Karpas-422 (cell line): Measurements from ENCODE around the gene SPHK2. TPM values are rescaled to one million over a fixed set of nuclear protein-coding genes. Genes with fewer than 3 reads are reported as not detected.

Experiments used
- DNase-seq: peaks from one replicate; pipeline ENCODE4 v3.0.0-alpha.2; 2015
- H2AFZ ChIP-seq: fragments of 200-600 bp; sonication (generic); 2 replicates; pipeline ENCODE4 v1.6.1; 2014; ENCODE audit warnings: antibody characterized with exemption, low read length, mixed read lengths
- H3K27ac ChIP-seq: fragments of 200-600 bp; sonication (generic); 2 replicates; pipeline ENCODE4 v1.5.1; 2014; ENCODE audit warnings: mild to moderate bottlenecking, low read length, moderate library complexity
- H3K27me3 ChIP-seq: fragments of 200-600 bp; sonication (generic); 2 replicates; pipeline ENCODE4 v1.6.1; 2014; ENCODE audit warnings: low read length, mixed read lengths
- H3K36me3 ChIP-seq: fragments of 200-600 bp; sonication (generic); 2 replicates; pipeline ENCODE4 v1.6.1; 2014; ENCODE audit warnings: low read length, mixed read lengths; ENCODE audit not compliant: insufficient read depth
- H3K4me1 ChIP-seq: fragments of 200-600 bp; sonication (generic); 2 replicates; pipeline ENCODE4 v1.6.1; 2014; ENCODE audit warnings: mild to moderate bottlenecking, low read length, mixed read lengths
- H3K4me2 ChIP-seq: fragments of 200-600 bp; sonication (generic); 2 replicates; pipeline ENCODE4 v1.6.1; 2014; ENCODE audit warnings: low read length, low read depth, mild to moderate bottlenecking; ENCODE audit not compliant: poor library complexity, severe bottlenecking
- H3K4me3 ChIP-seq: fragments of 200-600 bp; sonication (generic); 2 replicates; pipeline ENCODE4 v1.5.1; 2014; ENCODE audit warnings: mild to moderate bottlenecking, antibody characterized with exemption, low read length, mixed read lengths
- H3K79me2 ChIP-seq: fragments of 200-600 bp; sonication (generic); 2 replicates; pipeline ENCODE4 v1.6.1; 2014; ENCODE audit warnings: mild to moderate bottlenecking, low read length, mixed read lengths
- H3K9ac ChIP-seq: fragments of 200-600 bp; sonication (generic); 2 replicates; pipeline ENCODE4 v1.6.0; 2014; ENCODE audit warnings: low read length
- H3K9me2 ChIP-seq: fragments of 200-600 bp; sonication (generic), shearing (Covaris generic); replicated peaks from 2 replicates; pipeline ENCODE4 v1.6.0; 2014; ENCODE audit warnings: mild to moderate bottlenecking, low read length, moderate library complexity; ENCODE audit not compliant: insufficient read depth
- H3K9me3 ChIP-seq: fragments of 300-700, 200-600 bp; sonication (generic); 2 replicates; pipeline ENCODE4 v1.6.1; 2014; ENCODE audit warnings: low read length, mixed read lengths
- H4K20me1 ChIP-seq: fragments of 200-600 bp; sonication (generic); 2 replicates; pipeline ENCODE4 v1.6.1; 2014; ENCODE audit warnings: mild to moderate bottlenecking, antibody characterized with exemption, low read length, low read depth; ENCODE audit not compliant: insufficient read depth
- total RNA-seq: library from RNA; depleted of rRNA; stranded (reverse); fragments of >200 nt; shearing (Covaris generic); gene quantifications from 2 replicates; pipeline ENCODE4 v1.2.3, GENCODE V29; 2014; ENCODE audit warnings: low replicate concordance

SPHK2 gene
- total RNA-seq, 1 experiment from 2014 or later = 30.6 TPM

DNA sequence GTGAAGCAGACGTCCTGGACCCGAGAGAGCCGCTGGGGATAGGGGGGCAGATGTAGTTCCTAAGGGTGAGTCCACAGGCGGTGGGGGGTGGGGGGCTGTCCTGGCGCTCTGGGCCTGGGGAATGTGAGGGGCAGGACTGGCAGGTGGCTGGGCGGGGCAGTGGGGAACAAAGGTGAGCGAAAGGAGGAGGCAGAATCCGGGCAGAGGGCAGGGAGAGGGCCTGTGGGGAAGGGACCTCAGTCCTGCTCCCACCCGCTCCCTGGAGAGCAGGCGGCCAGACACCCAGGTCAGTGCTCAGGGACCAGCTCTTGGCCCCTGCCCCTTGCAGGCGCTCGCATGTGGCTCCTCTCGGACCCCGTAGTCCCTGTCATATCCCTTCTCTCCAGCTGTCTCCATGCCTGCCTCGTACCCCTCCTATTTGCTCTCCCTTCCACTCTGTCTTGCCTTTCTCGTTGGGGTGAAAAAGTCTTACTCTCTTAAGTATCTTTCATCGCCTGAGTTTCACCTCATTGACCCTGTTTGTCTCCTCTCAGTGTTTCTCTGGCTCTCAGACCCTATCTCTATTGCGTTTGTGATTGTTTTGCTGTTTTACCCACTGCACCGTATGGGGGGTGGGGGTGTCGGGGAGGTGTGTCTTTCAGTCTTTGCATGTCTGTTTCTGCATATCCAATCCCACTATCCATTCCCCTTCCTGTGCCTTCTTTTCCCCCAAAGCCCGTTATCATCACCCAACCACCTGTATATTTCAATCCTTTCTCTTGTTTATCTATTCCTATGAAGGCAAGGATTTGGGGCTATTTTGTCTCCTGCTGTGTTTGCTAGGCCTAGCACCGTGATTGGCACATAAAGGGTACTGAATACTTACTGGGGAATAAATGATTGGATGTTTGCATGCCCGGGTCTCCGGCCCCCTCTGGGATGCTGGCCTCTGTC, 5.8 kb downstream of the SPHK2 start:
- Histone ChIP-seq H3K9ac (peak overlapping the region; percentile 88), H3K9me3 (no peaks in the 10 kb centered on the region), H3K36me3 (peaks cover 11% of the 10 kb centered on the region), H2AFZ (no peak overlapping the region), H3K9me2 (no peaks in the 10 kb centered on the region), H3K27me3 (no peaks in the 10 kb centered on the region), H3K79me2 (peaks cover 25% of the 10 kb centered on the region), H4K20me1 (peaks cover 10% of the 10 kb centered on the region), H3K4me3 (peak overlapping the region; percentile 93), H3K4me1 (peaks cover 33% of the 10 kb centered on the region), H3K27ac (no peak overlapping the region; the same call in 1 of the 2 replicates), H3K4me2 (peak overlapping the region; percentile 86)
- no peak for DNase-seq

DNA sequence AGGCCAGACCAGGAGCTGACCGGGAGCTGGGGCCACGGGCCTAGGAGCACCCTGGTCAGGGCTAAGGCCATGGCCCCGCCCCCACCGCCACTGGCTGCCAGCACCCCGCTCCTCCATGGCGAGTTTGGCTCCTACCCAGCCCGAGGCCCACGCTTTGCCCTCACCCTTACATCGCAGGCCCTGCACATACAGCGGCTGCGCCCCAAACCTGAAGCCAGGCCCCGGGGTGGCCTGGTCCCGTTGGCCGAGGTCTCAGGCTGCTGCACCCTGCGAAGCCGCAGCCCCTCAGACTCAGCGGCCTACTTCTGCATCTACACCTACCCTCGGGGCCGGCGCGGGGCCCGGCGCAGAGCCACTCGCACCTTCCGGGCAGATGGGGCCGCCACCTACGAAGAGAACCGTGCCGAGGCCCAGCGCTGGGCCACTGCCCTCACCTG, 6.6 kb downstream of the SPHK2 start:
- DNase-seq = no peak
- peaks cover 13% of the 10 kb centered on the region for H4K20me1 ChIP-seq
- no peak overlapping the region for H2AFZ ChIP-seq
- H3K27ac ChIP-seq = no peak overlapping the region
- peaks cover 14% of the 10 kb centered on the region for H3K36me3 ChIP-seq
- peaks cover 19% of the 10 kb centered on the region for H3K79me2 ChIP-seq
- H3K4me3 ChIP-seq = no peak overlapping the region
- no peaks in the 10 kb centered on the region for H3K9me2 ChIP-seq
- no peaks in the 10 kb centered on the region for H3K9me3 ChIP-seq
- H3K4me1 ChIP-seq = peaks cover 28% of the 10 kb centered on the region
- H3K4me2 ChIP-seq = no peak overlapping the region
- no peak overlapping the region for H3K9ac ChIP-seq
- H3K27me3 ChIP-seq = no peaks in the 10 kb centered on the region

DNA sequence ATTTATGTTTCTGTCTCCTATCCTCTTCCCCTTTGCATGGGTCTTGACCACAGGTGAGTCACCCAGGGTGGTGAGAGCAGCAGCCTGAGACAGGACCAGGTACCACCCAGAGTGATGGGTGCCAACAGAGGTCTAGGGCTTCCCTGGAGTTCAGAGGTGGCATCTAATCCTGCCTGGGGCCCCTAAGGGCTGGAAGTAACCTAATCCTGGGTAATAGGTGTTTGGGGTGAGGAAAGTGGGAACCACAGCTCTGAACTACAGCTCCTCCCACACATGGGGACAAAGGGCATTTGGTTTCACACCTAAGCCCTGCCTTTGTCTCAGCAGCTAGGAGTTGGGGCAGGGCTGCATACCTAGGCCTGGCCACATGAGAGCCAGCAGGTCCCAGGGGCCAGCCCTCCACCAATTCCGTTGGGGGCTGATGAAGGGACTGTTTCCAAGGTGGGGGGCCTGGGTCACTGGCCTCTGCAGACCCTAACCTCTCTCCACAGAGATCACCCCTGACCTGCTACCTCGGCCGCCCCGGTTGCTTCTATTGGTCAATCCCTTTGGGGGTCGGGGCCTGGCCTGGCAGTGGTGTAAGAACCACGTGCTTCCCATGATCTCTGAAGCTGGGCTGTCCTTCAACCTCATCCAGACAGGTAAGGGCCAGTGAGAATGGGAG, 8.0 kb downstream of the SPHK2 start:
- Histone ChIP-seq H3K36me3 (peaks cover 14% of the 10 kb centered on the region), H3K9ac (no peak overlapping the region), H3K4me3 (no peak overlapping the region), H3K4me1 (peaks cover 21% of the 10 kb centered on the region), H3K9me2 (no peaks in the 10 kb centered on the region), H3K79me2 (peaks cover 19% of the 10 kb centered on the region), H3K27ac (no peak overlapping the region), H3K9me3 (no peaks in the 10 kb centered on the region), H2AFZ (no peak overlapping the region), H3K27me3 (no peaks in the 10 kb centered on the region), H4K20me1 (peaks cover 13% of the 10 kb centered on the region), H3K4me2 (no peak overlapping the region)
- no peak for DNase-seq

DNA sequence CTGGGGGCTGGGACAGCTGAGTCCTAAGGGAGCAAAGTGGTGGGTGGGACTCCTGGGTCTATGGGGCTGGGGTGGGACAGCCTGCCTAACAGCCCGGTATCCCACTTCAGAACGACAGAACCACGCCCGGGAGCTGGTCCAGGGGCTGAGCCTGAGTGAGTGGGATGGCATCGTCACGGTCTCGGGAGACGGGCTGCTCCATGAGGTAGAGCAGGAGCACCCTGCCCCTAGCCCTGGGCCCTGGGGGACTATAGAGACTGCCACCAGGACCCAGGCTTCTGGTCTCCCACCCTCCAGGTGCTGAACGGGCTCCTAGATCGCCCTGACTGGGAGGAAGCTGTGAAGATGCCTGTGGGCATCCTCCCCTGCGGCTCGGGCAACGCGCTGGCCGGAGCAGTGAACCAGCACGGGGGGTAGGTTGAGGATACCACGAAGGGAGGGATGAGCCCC, 8.6 kb downstream of the SPHK2 start:
- Histone ChIP-seq H3K9me2 (no peaks in the 10 kb centered on the region), H3K9me3 (no peaks in the 10 kb centered on the region), H3K27me3 (no peaks in the 10 kb centered on the region), H3K79me2 (peaks cover 19% of the 10 kb centered on the region), H4K20me1 (peaks cover 13% of the 10 kb centered on the region), H3K4me1 (peaks cover 19% of the 10 kb centered on the region), H3K27ac (no peak overlapping the region), H2AFZ (no peak overlapping the region), H3K9ac (no peak overlapping the region), H3K4me3 (no peak overlapping the region), H3K36me3 (peaks cover 14% of the 10 kb centered on the region), H3K4me2 (no peak overlapping the region)
- no peak for DNase-seq

DNA sequence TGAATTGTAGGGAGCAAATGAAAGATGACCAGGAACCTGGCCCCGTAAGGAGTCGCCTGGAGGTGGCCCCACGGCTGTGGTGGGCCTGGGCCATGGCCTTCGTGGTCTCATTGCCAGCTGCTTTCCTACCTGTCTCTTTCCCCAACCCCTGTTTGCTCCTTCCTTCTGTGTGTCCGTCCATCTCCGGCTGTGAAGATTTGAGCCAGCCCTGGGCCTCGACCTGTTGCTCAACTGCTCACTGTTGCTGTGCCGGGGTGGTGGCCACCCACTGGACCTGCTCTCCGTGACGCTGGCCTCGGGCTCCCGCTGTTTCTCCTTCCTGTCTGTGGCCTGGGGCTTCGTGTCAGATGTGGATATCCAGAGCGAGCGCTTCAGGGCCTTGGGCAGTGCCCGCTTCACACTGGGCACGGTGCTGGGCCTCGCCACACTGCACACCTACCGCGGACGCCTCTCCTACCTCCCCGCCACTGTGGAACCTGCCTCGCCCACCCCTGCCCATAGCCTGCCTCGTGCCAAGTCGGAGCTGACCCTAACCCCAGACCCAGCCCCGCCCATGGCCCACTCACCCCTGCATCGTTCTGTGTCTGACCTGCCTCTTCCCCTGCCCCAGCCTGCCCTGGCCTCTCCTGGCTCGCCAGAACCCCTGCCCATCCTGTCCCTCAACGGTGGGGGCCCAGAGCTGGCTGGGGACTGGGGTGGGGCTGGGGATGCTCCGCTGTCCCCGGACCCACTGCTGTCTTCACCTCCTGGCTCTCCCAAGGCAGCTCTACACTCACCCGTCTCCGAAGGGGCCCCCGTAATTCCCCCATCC, 9.4 kb downstream of the SPHK2 start:
- Histone ChIP-seq H3K36me3 (peaks cover 14% of the 10 kb centered on the region), H3K27me3 (no peaks in the 10 kb centered on the region), H3K9me2 (no peaks in the 10 kb centered on the region), H3K9ac (no peak overlapping the region), H3K27ac (no peak overlapping the region), H4K20me1 (peaks cover 13% of the 10 kb centered on the region), H3K4me3 (no peak overlapping the region), H3K79me2 (peaks cover 19% of the 10 kb centered on the region), H3K9me3 (no peaks in the 10 kb centered on the region), H3K4me1 (peaks cover 18% of the 10 kb centered on the region), H2AFZ (no peak overlapping the region), H3K4me2 (no peak overlapping the region)
- no peak for DNase-seq

DNA sequence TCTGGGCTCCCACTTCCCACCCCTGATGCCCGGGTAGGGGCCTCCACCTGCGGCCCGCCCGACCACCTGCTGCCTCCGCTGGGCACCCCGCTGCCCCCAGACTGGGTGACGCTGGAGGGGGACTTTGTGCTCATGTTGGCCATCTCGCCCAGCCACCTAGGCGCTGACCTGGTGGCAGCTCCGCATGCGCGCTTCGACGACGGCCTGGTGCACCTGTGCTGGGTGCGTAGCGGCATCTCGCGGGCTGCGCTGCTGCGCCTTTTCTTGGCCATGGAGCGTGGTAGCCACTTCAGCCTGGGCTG, 9.9 kb downstream of the SPHK2 start:
- Histone ChIP-seq H3K9me2 (no peaks in the 10 kb centered on the region), H3K27ac (no peak overlapping the region), H3K4me3 (no peak overlapping the region), H3K27me3 (no peaks in the 10 kb centered on the region), H3K79me2 (peaks cover 18% of the 10 kb centered on the region), H3K36me3 (peaks cover 14% of the 10 kb centered on the region), H3K4me1 (peaks cover 22% of the 10 kb centered on the region), H3K4me2 (no peak overlapping the region), H3K9ac (no peak overlapping the region), H3K9me3 (no peaks in the 10 kb centered on the region), H4K20me1 (peaks cover 13% of the 10 kb centered on the region), H2AFZ (no peak overlapping the region)
- DNase-seq = no peak

DNA sequence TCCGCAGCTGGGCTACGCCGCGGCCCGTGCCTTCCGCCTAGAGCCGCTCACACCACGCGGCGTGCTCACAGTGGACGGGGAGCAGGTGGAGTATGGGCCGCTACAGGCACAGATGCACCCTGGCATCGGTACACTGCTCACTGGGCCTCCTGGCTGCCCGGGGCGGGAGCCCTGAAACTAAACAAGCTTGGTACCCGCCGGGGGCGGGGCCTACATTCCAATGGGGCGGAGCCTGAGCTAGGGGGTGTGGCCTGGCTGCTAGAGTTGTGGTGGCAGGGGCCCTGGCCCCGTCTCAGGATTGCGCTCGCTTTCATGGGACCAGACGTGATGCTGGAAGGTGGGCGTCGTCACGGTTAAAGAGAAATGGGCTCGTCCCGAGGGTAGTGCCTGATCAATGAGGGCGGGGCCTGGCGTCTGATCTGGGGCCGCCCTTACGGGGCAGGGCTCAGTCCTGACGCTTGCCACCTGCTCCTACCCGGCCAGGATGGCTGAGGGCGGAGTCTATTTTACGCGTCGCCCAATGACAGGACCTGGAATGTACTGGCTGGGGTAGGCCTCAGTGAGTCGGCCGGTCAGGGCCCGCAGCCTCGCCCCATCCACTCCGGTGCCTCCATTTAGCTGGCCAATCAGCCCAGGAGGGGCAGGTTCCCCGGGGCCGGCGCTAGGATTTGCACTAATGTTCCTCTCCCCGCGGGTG, 10.4 kb downstream of the SPHK2 start:
- Histone ChIP-seq H3K79me2 (peaks cover 13% of the 10 kb centered on the region), H4K20me1 (peaks cover 13% of the 10 kb centered on the region), H3K4me2 (no peak overlapping the region), H3K27ac (no peak overlapping the region), H3K36me3 (peaks cover 14% of the 10 kb centered on the region), H3K4me3 (no peak overlapping the region), H3K9me2 (no peaks in the 10 kb centered on the region), H3K9me3 (no peaks in the 10 kb centered on the region), H3K4me1 (peaks cover 23% of the 10 kb centered on the region), H3K9ac (no peak overlapping the region), H3K27me3 (no peaks in the 10 kb centered on the region), H2AFZ (no peak overlapping the region)
- DNase-seq = peak; percentile 66
